Measurements from ENCODE around the gene BUB1B. TPM values are rescaled to one million over a fixed set of nuclear protein-coding genes. Genes with fewer than 3 reads are reported as not detected.
A peak's percentile ranks its signal among the peaks of the same experiment; 100 is the strongest.
"Not testable (repeated sequence)": the region's sequence is repeated elsewhere in the genome, so short reads cannot be mapped to it uniquely, and the experiment has no call there.

BUB1B gene
- total RNA-seq, 1 experiment from 2014 or later: 192 TPM

DNA sequence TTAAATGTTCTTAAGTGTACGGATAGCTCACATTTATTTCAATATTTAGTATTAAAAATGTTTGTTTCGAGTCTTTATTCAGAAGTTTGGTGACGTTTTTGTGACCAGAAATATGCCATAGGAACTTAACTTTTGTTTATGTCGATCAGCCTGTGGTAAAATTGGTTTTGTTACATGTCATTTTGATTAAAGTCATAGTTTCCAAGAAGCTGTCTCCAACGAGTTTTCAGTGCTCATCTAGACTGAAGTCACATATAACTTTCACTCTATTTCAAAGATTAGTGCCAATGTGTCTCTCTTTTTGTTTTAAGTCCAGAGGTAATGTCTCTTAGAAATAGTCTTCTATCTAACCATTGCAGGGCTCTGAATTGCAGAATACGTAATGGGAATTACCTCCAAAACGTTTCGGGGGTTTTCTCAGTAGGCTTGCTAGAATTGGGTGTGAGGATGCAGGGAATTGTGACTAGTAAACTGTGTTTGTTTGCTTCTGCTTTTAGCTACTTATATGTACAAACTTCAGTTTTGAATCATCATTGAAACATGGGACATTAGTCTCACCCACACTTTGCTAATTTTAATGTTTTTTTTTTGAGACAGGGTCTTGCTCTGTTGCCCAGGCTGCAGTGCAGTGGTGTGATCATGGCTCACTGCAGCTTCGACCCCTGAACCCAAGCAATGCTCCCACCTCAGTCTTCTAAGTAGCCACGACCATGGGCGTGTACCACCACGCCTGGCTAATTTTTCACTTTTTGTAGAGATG, 3.0 kb downstream of the BUB1B start:
- peaks cover 17% of the 10 kb centered on the region for H3K4me1 Mint-ChIP-seq
- H3K4me3 Mint-ChIP-seq: peak overlapping the region; percentile 49
- H3K9me3 Mint-ChIP-seq: no peaks in the 10 kb centered on the region
- peak overlapping the region; percentile 66; the same call in 1 of the 2 replicates for H3K27ac Mint-ChIP-seq
- TF ChIP-seq, protein P1, sequence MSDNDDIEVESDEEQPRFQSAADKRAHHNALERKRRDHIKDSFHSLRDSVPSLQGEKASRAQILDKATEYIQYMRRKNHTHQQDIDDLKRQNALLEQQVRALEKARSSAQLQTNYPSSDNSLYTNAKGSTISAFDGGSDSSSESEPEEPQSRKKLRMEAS (CRISPR knock-in tag; IDR thresholded peaks at IDR 0.05): no peak
- peak; percentile 92 for TF ChIP-seq ZNF121 (CRISPR knock-in tag; IDR thresholded peaks at IDR 0.05)
- DNase-seq (ENCODE audit: low spot score) (no peak), ATAC-seq (no peak)
- ChIA-PET POLR2A (no interaction called here), CTCF (interaction anchor here (1.4 to 4.4 kb wide), 3 partner anchors 57 to 109 kb away, joined by 6 to 27 read pairs (median 19); no protein-coding TSS in a partner anchor)
- H3K27me3 Mint-ChIP-seq (ENCODE audit: low read depth): no peaks in the 10 kb centered on the region
- peaks cover 47% of the 10 kb centered on the region for H3K36me3 Mint-ChIP-seq

DNA sequence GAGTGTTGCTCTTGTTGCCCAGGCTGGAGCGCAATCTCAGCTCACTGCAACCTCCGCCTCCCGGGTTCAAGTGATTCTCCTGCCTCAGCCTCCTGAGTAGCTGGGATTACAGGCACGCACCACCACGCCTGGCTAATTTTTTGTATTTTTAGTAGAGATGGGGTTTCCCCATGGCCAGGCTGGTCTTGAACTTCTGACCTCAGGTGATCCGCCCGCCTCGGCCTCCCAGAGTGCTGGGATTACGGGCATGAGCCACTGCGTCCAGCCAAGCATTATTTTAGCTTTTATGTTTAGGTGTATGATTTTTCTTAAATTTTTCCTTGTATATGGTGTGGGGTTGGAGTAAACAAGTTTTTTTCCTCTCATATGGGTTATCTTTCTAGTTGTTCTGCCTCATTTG, 6.5 kb downstream of the BUB1B start:
- H3K27me3 Mint-ChIP-seq (ENCODE audit: low read depth); H3K4me1 Mint-ChIP-seq; ATAC-seq; H3K4me3 Mint-ChIP-seq; DNase-seq (ENCODE audit: low spot score); CTCF ChIA-PET; H3K9me3 Mint-ChIP-seq: not testable (repeated sequence)
- peak overlapping the region; percentile 16; the same call in 1 of the 2 replicates for H3K27ac Mint-ChIP-seq
- POLR2A ChIA-PET: interaction anchor here (0.6 kb wide), 1 partner anchor 44 kb away, joined by 4 read pairs; no protein-coding TSS in a partner anchor
- peaks cover 73% of the 10 kb centered on the region for H3K36me3 Mint-ChIP-seq

DNA sequence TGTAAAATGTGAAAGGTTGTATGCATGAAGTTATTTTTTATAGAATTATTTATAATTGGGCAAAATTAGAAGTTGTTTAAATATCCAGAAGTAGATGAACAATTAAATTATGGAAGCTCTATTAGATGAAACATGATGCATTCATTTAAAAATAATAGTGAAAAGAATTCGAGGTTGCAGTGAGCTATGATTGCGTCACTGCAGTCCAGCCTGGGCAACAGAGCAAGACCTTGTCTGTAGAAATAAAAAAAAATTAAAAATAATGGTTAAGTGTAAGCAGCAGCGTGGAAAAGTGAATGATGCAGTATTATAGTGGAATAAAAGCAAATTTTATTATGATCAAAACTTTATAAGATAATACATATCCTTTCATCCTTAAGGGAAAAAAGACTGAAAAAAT, 14.3 kb downstream of the BUB1B start:
- POLR2A ChIA-PET: no interaction called here
- Mint-ChIP-seq H3K4me1 (no peaks in the 10 kb centered on the region), H3K27me3 (ENCODE audit: low read depth) (no peaks in the 10 kb centered on the region), H3K4me3 (no peak overlapping the region), H3K36me3 (peaks cover 64% of the 10 kb centered on the region), H3K9me3 (no peaks in the 10 kb centered on the region), H3K27ac (no peak overlapping the region)
- TF ChIP-seq ESRRA (CRISPR knock-in tag; IDR thresholded peaks at IDR 0.05; ENCODE audit: borderline replicate concordance) (no peak), GRHL2 (CRISPR knock-in tag; IDR thresholded peaks at IDR 0.05; ENCODE audit: insufficient replicate concordance, severe bottlenecking) (no peak), SMAD4 (CRISPR knock-in tag; IDR thresholded peaks at IDR 0.05) (no peak), IRF2 (CRISPR knock-in tag; IDR thresholded peaks at IDR 0.05; ENCODE audit: borderline replicate concordance, low read depth) (no peak), TEAD4 (CRISPR knock-in tag; IDR thresholded peaks at IDR 0.05) (no peak), ZNF263 (CRISPR knock-in tag; IDR thresholded peaks at IDR 0.05; ENCODE audit: low read depth) (no peak), CREM (CRISPR knock-in tag; IDR thresholded peaks at IDR 0.05) (no peak), CBFB (CRISPR knock-in tag; IDR thresholded peaks at IDR 0.05; ENCODE audit: low read depth) (no peak), FOXK1 (CRISPR knock-in tag; IDR thresholded peaks at IDR 0.05) (no peak)
- TF ChIP-seq, protein P2, sequence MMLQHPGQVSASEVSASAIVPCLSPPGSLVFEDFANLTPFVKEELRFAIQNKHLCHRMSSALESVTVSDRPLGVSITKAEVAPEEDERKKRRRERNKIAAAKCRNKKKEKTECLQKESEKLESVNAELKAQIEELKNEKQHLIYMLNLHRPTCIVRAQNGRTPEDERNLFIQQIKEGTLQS (CRISPR knock-in tag; conservative IDR thresholded peaks at IDR 0.05): no peak
- TF ChIP-seq, protein P3, sequence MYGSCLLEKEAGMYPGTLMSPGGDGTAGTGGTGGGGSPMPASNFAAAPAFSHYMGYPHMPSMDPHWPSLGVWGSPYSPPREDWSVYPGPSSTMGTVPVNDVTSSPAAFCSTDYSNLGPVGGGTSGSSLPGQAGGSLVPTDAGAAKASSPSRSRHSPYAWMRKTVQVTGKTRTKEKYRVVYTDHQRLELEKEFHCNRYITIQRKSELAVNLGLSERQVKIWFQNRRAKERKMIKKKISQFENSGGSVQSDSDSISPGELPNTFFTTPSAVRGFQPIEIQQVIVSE (CRISPR knock-in tag; IDR thresholded peaks at IDR 0.05; ENCODE audit: borderline replicate concordance): no peak
- TF ChIP-seq, protein P4, sequence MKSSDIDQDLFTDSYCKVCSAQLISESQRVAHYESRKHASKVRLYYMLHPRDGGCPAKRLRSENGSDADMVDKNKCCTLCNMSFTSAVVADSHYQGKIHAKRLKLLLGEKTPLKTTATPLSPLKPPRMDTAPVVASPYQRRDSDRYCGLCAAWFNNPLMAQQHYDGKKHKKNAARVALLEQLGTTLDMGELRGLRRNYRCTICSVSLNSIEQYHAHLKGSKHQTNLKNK (CRISPR knock-in tag; IDR thresholded peaks at IDR 0.05): no peak
- TF ChIP-seq, protein P5, sequence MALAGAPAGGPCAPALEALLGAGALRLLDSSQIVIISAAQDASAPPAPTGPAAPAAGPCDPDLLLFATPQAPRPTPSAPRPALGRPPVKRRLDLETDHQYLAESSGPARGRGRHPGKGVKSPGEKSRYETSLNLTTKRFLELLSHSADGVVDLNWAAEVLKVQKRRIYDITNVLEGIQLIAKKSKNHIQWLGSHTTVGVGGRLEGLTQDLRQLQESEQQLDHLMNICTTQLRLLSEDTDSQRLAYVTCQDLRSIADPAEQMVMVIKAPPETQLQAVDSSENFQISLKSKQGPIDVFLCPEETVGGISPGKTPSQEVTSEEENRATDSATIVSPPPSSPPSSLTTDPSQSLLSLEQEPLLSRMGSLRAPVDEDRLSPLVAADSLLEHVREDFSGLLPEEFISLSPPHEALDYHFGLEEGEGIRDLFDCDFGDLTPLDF (CRISPR knock-in tag; IDR thresholded peaks at IDR 0.05): no peak
- DNase-seq (ENCODE audit: low spot score) (no peak), ATAC-seq (no peak)
- CTCF ChIA-PET: interaction anchor here (0.8 to 1.0 kb wide), 2 partner anchors 70 to 115 kb away, joined by 3 read pairs; no protein-coding TSS in a partner anchor

All from WTC11 (cell line).